K562 (cell line): Measurements from ENCODE around the gene TRIM38. TPM values are rescaled to one million over a fixed set of nuclear protein-coding genes. Genes with fewer than 3 reads are reported as not detected.

ENCODE experiments used
- BCOR ChIP-seq: fragments of 450-650 bp; IDR thresholded peaks from 2 replicates; pipeline ENCODE4 v1.6.1; 2016
- CBX8 ChIP-seq: fragments of 200-600 bp; sonication (generic); IDR thresholded peaks from 2 replicates; pipeline ENCODE4 v1.6.1; 2012; ENCODE audit warnings: borderline replicate concordance, mixed run types, low read depth, mild to moderate bottlenecking, moderate library complexity, mixed read lengths, low read length, control low read depth, inconsistent platforms; ENCODE audit not compliant: poor library complexity, severe bottlenecking; ENCODE audit errors: extremely low read depth
- E2F3 ChIP-seq: fragments of 250-450 bp; sonication (Bioruptor Pico); IDR thresholded peaks from 2 replicates; pipeline ENCODE4 v1.4.0; 2020; ENCODE audit warnings: mild to moderate bottlenecking
- E2F4 ChIP-seq: sonication (generic); formaldehyde crosslinking; IDR thresholded peaks from 2 replicates; pipeline ENCODE4 v1.8.0; 2022; ENCODE audit warnings: mild to moderate bottlenecking, low read depth, missing genetic modification reagents
- FIP1L1 ChIP-seq: fragments of 200-400 bp; formaldehyde crosslinking; IDR thresholded peaks from 2 replicates; pipeline ENCODE4 v1.6.1; 2018; ENCODE audit warnings: mild to moderate bottlenecking, low read depth, low read length; ENCODE audit not compliant: poor library complexity, severe bottlenecking
- HIVEP1 ChIP-seq: fragments of 250-450 bp; sonication (Bioruptor Pico); IDR thresholded peaks from 2 replicates; pipeline ENCODE4 v1.4.0; 2020; ENCODE audit warnings: mild to moderate bottlenecking
- NEUROD1 ChIP-seq: fragments of 150-350 bp; IDR thresholded peaks from 2 replicates; pipeline ENCODE4 v1.6.1; 2014; ENCODE audit warnings: borderline replicate concordance, low read length, low read depth; ENCODE audit not compliant: partially characterized antibody
- NFATC3 ChIP-seq: fragments of 450-650 bp; IDR thresholded peaks from 2 replicates; pipeline ENCODE4 v1.6.1; 2017; ENCODE audit warnings: mild to moderate bottlenecking
- RB1 ChIP-seq: fragments of 450-650 bp; IDR thresholded peaks from 2 replicates; pipeline ENCODE4 v1.6.1; 2017; ENCODE audit warnings: low read depth, mild to moderate bottlenecking
- SMARCA4 ChIP-seq: fragments of 450-650 bp; IDR thresholded peaks from 2 replicates; pipeline ENCODE4 v1.6.1; 2016
- SMARCE1 ChIP-seq: fragments of 450-650 bp; IDR thresholded peaks from 2 replicates; pipeline ENCODE4 v1.7.1; 2016; ENCODE audit warnings: mild to moderate bottlenecking
- TAL1 ChIP-seq: fragments of 450-650 bp; IDR thresholded peaks from 2 replicates; pipeline ENCODE4 v1.6.1; 2016; ENCODE audit warnings: mild to moderate bottlenecking
- ZNF134 ChIP-seq: fragments of 250-450 bp; sonication (Bioruptor Pico); conservative IDR thresholded peaks from 2 replicates; pipeline ENCODE4 v1.4.0; 2020
- ZNF277 ChIP-seq: fragments of 250-450 bp; sonication (Bioruptor Pico); IDR thresholded peaks from 2 replicates; pipeline ENCODE4 v1.8.0; 2022; ENCODE audit warnings: inconsistent platforms, mild to moderate bottlenecking, moderate library complexity, borderline replicate concordance
- polyA plus RNA-seq, 8 experiments: library from polyadenylated mRNA; depleted of rRNA in 4 of 8; stranded (reverse) in 5 of 8; unstranded in 3 of 8; fragments of >200 nt; fragmentation: Nextera tagmentation in 2 of 8; fragmentation: Illumina TruSeq in 1 of 8; extraction: Ambion mirVana in 2 of 8; extraction: Trizol in 1 of 8; gene quantifications; 2 replicates each; pipeline versions ENCODE4 v1.2.1 to v1.2.3, GENCODE V29; 2011 to 2014; ENCODE audit warnings: inconsistent platforms in 1 of 8, missing spikeins in 1 of 8
- total RNA-seq, 7 experiments: library from RNA; depleted of rRNA in 6 of 7; stranded (reverse); fragments of >200 nt in 6 of 7; fragmentation: Illumina TruSeq in 2 of 7; extraction: Trizol in 2 of 7; gene quantifications; 2 replicates each; pipeline versions ENCODE4 v1.2.1 to v1.2.3, GENCODE V29; 2011 to 2021; ENCODE audit warnings: low replicate concordance in 1 of 7
- TF ChIP-seq, protein P1 (sequence below): sonication (generic); formaldehyde crosslinking; IDR thresholded peaks from 2 replicates; pipeline ENCODE4 v1.8.0; 2022; ENCODE audit warnings: mild to moderate bottlenecking, missing genetic modification reagents, borderline replicate concordance
- TF ChIP-seq, protein P2 (sequence below): sonication (generic); formaldehyde crosslinking; IDR thresholded peaks from 2 replicates; pipeline ENCODE4 v1.8.1; 2023; ENCODE audit warnings: mild to moderate bottlenecking, missing genetic modification reagents
- TF ChIP-seq, protein P3 (sequence below), 2 experiments: fragments of 450-650 bp in 1 of 2; IDR thresholded peaks; 2 replicates each; pipeline ENCODE4 v1.6.1; 2011 to 2017; ENCODE audit warnings: low read depth in 2 of 2, antibody characterized with exemption in 1 of 2, borderline replicate concordance in 1 of 2, low read length in 1 of 2, mild to moderate bottlenecking in 1 of 2, mixed read lengths in 1 of 2; ENCODE audit not compliant: control insufficient read depth in 1 of 2

TRIM38 gene
- total and polyA plus RNA-seq, 9 of the 15 experiments (the other 6 are each of a cell fraction or from before 2014, with no cell fraction given) = 1.7 to 6.7 (median 6.3) TPM

DNA sequence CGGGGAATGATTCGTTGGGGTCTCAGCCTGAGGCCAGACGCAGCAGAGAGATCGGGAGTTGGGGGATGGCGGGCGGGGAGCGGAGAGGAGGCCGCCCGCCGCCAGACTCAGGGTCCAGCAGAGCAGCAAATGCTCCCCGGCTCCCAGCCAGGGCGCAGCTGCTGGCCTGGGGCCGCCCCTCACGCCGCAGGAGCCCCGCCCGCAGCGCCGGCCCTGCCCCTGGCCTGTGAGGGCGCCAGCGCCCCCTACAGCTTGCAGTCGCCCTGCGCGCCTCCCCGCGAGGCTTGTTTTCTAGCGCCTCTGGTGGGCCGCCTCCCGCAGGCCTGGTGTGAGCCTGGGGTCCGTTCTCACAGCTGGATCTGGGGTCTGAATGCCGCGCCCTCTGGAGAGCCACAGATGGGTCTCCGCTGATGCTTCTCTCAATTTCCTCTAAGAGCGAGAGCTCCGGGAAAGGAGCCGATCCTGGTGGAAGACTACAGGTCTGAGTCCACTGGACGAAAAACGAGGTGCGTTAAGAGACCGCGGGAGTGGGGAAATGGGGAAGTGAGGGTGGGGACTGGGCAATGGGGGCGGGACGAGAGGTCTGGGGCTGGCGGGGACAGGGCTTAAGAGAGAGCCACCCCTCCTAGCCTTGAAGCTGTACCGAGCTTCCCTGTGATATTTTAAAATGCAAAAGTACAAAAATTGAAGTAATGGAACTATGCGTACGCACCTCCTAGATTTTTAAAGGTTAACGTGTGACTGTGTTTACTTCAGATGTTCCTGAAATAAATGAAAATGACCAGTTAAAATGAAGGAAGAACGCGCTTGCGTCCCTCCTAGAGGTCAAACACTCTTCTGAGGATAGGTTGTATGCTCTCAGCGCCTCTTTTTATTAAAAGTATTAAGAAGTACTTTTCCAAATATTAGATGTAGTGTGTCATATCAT lies 30.1 kb downstream of the TRIM38 start (continued):
- peak; percentile 99 for TF ChIP-seq FIP1L1
- peak; percentile 62; the same call in 1 of the 2 replicates for TF ChIP-seq HIVEP1
- TF ChIP-seq CBX8 = no peak
- 0 out of 2 replicates have a peak, but pooled peaks have one; percentile 42 for TF ChIP-seq E2F4 (CRISPR knock-in tag)
- TF ChIP-seq ZNF277 (CRISPR knock-in tag) = no peak
- TF ChIP-seq E2F3 = peak; percentile 72
- TF ChIP-seq RB1 = peak; percentile 100
- TF ChIP-seq ZNF134 = no peak
- TF ChIP-seq, protein P1, sequence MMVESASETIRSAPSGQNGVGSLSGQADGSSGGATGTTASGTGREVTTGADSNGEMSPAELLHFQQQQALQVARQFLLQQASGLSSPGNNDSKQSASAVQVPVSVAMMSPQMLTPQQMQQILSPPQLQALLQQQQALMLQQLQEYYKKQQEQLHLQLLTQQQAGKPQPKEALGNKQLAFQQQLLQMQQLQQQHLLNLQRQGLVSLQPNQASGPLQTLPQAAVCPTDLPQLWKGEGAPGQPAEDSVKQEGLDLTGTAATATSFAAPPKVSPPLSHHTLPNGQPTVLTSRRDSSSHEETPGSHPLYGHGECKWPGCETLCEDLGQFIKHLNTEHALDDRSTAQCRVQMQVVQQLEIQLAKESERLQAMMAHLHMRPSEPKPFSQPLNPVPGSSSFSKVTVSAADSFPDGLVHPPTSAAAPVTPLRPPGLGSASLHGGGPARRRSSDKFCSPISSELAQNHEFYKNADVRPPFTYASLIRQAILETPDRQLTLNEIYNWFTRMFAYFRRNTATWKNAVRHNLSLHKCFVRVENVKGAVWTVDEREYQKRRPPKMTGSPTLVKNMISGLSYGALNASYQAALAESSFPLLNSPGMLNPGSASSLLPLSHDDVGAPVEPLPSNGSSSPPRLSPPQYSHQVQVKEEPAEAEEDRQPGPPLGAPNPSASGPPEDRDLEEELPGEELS (CRISPR knock-in tag) = peak; percentile 94
- TF ChIP-seq SMARCA4 = peak; percentile 81
- TF ChIP-seq TAL1 = peak; percentile 17; the same call in 1 of the 2 replicates
- TF ChIP-seq NFATC3 = no peak
- TF ChIP-seq, protein P2, sequence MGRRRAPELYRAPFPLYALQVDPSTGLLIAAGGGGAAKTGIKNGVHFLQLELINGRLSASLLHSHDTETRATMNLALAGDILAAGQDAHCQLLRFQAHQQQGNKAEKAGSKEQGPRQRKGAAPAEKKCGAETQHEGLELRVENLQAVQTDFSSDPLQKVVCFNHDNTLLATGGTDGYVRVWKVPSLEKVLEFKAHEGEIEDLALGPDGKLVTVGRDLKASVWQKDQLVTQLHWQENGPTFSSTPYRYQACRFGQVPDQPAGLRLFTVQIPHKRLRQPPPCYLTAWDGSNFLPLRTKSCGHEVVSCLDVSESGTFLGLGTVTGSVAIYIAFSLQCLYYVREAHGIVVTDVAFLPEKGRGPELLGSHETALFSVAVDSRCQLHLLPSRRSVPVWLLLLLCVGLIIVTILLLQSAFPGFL (CRISPR knock-in tag) = 0 out of 2 replicates have a peak, but pooled peaks have one; percentile 38
- TF ChIP-seq SMARCE1 = peak; percentile 82
- TF ChIP-seq BCOR = no peak; the same call in 1 of the 2 replicates
- TF ChIP-seq NEUROD1 = peak; percentile 86
- TF ChIP-seq, protein P3, sequence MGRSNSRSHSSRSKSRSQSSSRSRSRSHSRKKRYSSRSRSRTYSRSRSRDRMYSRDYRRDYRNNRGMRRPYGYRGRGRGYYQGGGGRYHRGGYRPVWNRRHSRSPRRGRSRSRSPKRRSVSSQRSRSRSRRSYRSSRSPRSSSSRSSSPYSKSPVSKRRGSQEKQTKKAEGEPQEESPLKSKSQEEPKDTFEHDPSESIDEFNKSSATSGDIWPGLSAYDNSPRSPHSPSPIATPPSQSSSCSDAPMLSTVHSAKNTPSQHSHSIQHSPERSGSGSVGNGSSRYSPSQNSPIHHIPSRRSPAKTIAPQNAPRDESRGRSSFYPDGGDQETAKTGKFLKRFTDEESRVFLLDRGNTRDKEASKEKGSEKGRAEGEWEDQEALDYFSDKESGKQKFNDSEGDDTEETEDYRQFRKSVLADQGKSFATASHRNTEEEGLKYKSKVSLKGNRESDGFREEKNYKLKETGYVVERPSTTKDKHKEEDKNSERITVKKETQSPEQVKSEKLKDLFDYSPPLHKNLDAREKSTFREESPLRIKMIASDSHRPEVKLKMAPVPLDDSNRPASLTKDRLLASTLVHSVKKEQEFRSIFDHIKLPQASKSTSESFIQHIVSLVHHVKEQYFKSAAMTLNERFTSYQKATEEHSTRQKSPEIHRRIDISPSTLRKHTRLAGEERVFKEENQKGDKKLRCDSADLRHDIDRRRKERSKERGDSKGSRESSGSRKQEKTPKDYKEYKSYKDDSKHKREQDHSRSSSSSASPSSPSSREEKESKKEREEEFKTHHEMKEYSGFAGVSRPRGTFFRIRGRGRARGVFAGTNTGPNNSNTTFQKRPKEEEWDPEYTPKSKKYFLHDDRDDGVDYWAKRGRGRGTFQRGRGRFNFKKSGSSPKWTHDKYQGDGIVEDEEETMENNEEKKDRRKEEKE (IDR thresholded peaks at IDR 0.05; ENCODE audit: borderline replicate concordance in 1 of 2, control insufficient read depth in 1 of 2, low read depth in 2 of 2, low read length in 1 of 2) = peak in 1 of 2 experiments; percentile 60; a peak in 1 of 4 replicates
